ENCODE data around the gene MACROH2A1.

DNA sequence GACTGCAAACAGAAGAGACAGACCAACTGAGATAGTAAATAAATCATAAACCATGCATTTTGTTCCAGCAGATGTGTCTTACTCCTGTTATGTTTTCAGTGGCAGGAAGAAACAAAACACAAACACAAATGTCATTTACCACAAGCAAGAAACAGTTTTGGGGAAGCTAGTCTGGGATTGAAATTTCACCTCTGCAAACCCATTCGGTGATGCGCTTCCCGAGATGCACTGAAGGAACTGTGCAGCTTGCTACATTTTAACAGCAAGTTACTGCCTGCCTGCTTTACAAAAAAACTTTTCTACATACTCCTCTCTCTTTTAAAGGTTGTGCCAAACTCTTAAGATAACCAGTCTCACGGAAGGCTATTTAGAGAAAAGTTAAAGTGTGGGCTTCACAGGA is 3.2 kb downstream of the MACROH2A1 start:
- TF ChIP-seq, protein P1, sequence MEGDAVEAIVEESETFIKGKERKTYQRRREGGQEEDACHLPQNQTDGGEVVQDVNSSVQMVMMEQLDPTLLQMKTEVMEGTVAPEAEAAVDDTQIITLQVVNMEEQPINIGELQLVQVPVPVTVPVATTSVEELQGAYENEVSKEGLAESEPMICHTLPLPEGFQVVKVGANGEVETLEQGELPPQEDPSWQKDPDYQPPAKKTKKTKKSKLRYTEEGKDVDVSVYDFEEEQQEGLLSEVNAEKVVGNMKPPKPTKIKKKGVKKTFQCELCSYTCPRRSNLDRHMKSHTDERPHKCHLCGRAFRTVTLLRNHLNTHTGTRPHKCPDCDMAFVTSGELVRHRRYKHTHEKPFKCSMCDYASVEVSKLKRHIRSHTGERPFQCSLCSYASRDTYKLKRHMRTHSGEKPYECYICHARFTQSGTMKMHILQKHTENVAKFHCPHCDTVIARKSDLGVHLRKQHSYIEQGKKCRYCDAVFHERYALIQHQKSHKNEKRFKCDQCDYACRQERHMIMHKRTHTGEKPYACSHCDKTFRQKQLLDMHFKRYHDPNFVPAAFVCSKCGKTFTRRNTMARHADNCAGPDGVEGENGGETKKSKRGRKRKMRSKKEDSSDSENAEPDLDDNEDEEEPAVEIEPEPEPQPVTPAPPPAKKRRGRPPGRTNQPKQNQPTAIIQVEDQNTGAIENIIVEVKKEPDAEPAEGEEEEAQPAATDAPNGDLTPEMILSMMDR (IDR thresholded peaks at IDR 0.05; ENCODE audit: insufficient read depth, low read length, poor library complexity, severe bottlenecking), result no peak
- TF ChIP-seq EZH2phosphoT487 (conservative IDR thresholded peaks at IDR 0.05; ENCODE audit: low read length), result no peak
